Prostate gland (tissue), 2 donors: ENCODE measurements around the gene ST6GALNAC5. TPM values are rescaled to one million over a fixed set of nuclear protein-coding genes. Genes with fewer than 3 reads are reported as not detected.

Experiments
- DNase-seq: peaks from one replicate; pipeline ENCODE4 v3.0.0-alpha.2; 2019; ENCODE audit warnings: low spot score
- H3K27ac ChIP-seq, 2 donors: fragments of 200-600 bp; sonication (generic); 2 replicates each; pipeline ENCODE4 v1.5.1; 2017 to 2019
- H3K27me3 ChIP-seq: fragments of 200-600 bp; sonication (generic); replicated peaks from 2 replicates; pipeline ENCODE4 v1.5.1; 2019; ENCODE audit not compliant: insufficient read depth
- H3K36me3 ChIP-seq, 2 donors: fragments of 200-600 bp; sonication (generic); 1 replicate in 1 of 2; 2 replicates in 1 of 2; pipeline versions ENCODE4 v1.5.1 to v1.8.1; 2017 to 2019
- H3K4me1 ChIP-seq: fragments of 200-600 bp; sonication (generic); replicated peaks from 2 replicates; pipeline ENCODE4 v1.5.1; 2019
- H3K4me3 ChIP-seq, 2 donors: fragments of 200-600 bp; sonication (generic); 2 replicates each; pipeline ENCODE4 v1.5.1; 2017 to 2019
- H3K9me3 ChIP-seq: fragments of 200-600 bp; sonication (generic); 2 replicates; pipeline ENCODE4 v1.5.1; 2017
- CTCF ChIP-seq, 4 experiments: fragments of 200-600 bp in 2 of 4; fragments of 450-650 bp in 2 of 4; sonication (generic) in 2 of 4; IDR thresholded peaks; 1 replicate in 3 of 4; 2 replicates in 1 of 4; pipeline ENCODE4 v1.5.1; 2016 to 2019; ENCODE audit warnings: antibody characterized with exemption in 4 of 4, mild to moderate bottlenecking in 2 of 4, moderate library complexity in 2 of 4
- POLR2A ChIP-seq: fragments of 450-650 bp; IDR thresholded peaks from one replicate; pipeline ENCODE4 v1.6.1; 2016; ENCODE audit warnings: antibody characterized with exemption, mild to moderate bottlenecking
- POLR2AphosphoS5 ChIP-seq: sonication (generic); formaldehyde crosslinking; IDR thresholded peaks from one replicate; pipeline ENCODE4 v1.6.1; 2017; ENCODE audit warnings: antibody characterized with exemption
- WGBS: methylation state at CpG from one replicate; pipeline ENCODE4 v1.1.5; 2018; 5-methylcytosine and 5-hydroxymethylcytosine counted together
- intact Hi-C: fragments of 100-400 bp; cut with DNase I; formaldehyde crosslinking; loops from one replicate; pipeline ENCODE4 v1.14.2; 2022
- total RNA-seq, 2 donors: library from RNA; depleted of rRNA; stranded (reverse); fragments of >200 nt; gene quantifications; one replicate each; pipeline ENCODE4 v1.1.0, GENCODE V29; 2016

ST6GALNAC5 gene
- total RNA-seq, 2 donors from 2014 or later, result 4.8 to 18.5 TPM

GRCh38 chr1:76905876-76906595 is 38.8 kb downstream of the ST6GALNAC5 start:
- Histone ChIP-seq H3K4me1 (no peaks in the 10 kb centered on the region), H3K27ac (no peak overlapping the region), H3K27me3 (no peaks in the 10 kb centered on the region), H3K4me3 (no peak overlapping the region), H3K9me3 (no peaks in the 10 kb centered on the region), H3K36me3 (no peaks in the 10 kb centered on the region)
- TF ChIP-seq POLR2A (no peak), POLR2AphosphoS5 (no peak), CTCF (IDR thresholded peaks at IDR 0.05) (no peak)
- intact Hi-C loops, result no loop called here
- no peak for DNase-seq
- 66% methylated on average over 4 of the region's 4 CpGs for WGBS

GRCh38 chr1:76909311-76909710 is 42.0 kb downstream of the ST6GALNAC5 start:
- H3K4me1 ChIP-seq, result no peaks in the 10 kb centered on the region
- intact Hi-C loops, result no loop called here
- WGBS, result 71% methylated on average over 1 of the region's 1 CpG
- no peaks in the 10 kb centered on the region for H3K27me3 ChIP-seq
- H3K27ac ChIP-seq, result no peak overlapping the region
- TF ChIP-seq CTCF (IDR thresholded peaks at IDR 0.05), result no peak
- no peak for TF ChIP-seq POLR2AphosphoS5
- no peak for TF ChIP-seq POLR2A
- no peaks in the 10 kb centered on the region for H3K9me3 ChIP-seq
- no peaks in the 10 kb centered on the region for H3K36me3 ChIP-seq
- no peak overlapping the region for H3K4me3 ChIP-seq
- no peak for DNase-seq

- H3K27ac ChIP-seq, result no peak overlapping the region
- intact Hi-C loops, result no loop called here
- no peaks in the 10 kb centered on the region for H3K36me3 ChIP-seq
- no peak overlapping the region for H3K4me3 ChIP-seq
- 56% methylated on average over 6 of the region's 6 CpGs for WGBS
- no peaks in the 10 kb centered on the region for H3K9me3 ChIP-seq
- no peaks in the 10 kb centered on the region for H3K27me3 ChIP-seq
- DNase-seq, result no peak
- TF ChIP-seq POLR2AphosphoS5 (no peak), POLR2A (no peak), CTCF (IDR thresholded peaks at IDR 0.05) (no peak)
- no peaks in the 10 kb centered on the region for H3K4me1 ChIP-seq
These were observed 51.8 kb downstream of the ST6GALNAC5 start for GRCh38 chr1:76919085-76919484.

- no peaks in the 10 kb centered on the region for H3K27me3 ChIP-seq
- no peak overlapping the region for H3K4me3 ChIP-seq
- H3K9me3 ChIP-seq, result no peaks in the 10 kb centered on the region
- DNase-seq, result no peak
- no peaks in the 10 kb centered on the region for H3K4me1 ChIP-seq
- TF ChIP-seq POLR2AphosphoS5, result no peak
- TF ChIP-seq POLR2A, result no peak
- TF ChIP-seq CTCF (IDR thresholded peaks at IDR 0.05), result no peak
- intact Hi-C loops, result no loop called here
- no peak overlapping the region for H3K27ac ChIP-seq
- no peaks in the 10 kb centered on the region for H3K36me3 ChIP-seq
- WGBS, result 83% methylated on average over 3 of the region's 3 CpGs
These were observed 54.3 kb downstream of the ST6GALNAC5 start for GRCh38 chr1:76921590-76921989.

- Histone ChIP-seq H3K27ac (no peak overlapping the region), H3K36me3 (no peaks in the 10 kb centered on the region), H3K4me3 (no peak overlapping the region), H3K4me1 (no peaks in the 10 kb centered on the region), H3K27me3 (no peaks in the 10 kb centered on the region), H3K9me3 (no peaks in the 10 kb centered on the region)
- TF ChIP-seq POLR2A (no peak), CTCF (IDR thresholded peaks at IDR 0.05) (no peak), POLR2AphosphoS5 (no peak)
- no peak for DNase-seq
- 71% methylated on average over 3 of the region's 3 CpGs for WGBS
- intact Hi-C loops, result no loop called here
These were observed 58.5 kb downstream of the ST6GALNAC5 start for GRCh38 chr1:76925825-76926224.
